ENCODE measurements around the gene IL11RA.
A peak's percentile ranks its signal among the peaks of the same experiment; 100 is the strongest.

IL11RA gene

GRCh38 chr9:34629491-34629808, 22.5 kb upstream of the IL11RA start:
- TF ChIP-seq, protein P1, sequence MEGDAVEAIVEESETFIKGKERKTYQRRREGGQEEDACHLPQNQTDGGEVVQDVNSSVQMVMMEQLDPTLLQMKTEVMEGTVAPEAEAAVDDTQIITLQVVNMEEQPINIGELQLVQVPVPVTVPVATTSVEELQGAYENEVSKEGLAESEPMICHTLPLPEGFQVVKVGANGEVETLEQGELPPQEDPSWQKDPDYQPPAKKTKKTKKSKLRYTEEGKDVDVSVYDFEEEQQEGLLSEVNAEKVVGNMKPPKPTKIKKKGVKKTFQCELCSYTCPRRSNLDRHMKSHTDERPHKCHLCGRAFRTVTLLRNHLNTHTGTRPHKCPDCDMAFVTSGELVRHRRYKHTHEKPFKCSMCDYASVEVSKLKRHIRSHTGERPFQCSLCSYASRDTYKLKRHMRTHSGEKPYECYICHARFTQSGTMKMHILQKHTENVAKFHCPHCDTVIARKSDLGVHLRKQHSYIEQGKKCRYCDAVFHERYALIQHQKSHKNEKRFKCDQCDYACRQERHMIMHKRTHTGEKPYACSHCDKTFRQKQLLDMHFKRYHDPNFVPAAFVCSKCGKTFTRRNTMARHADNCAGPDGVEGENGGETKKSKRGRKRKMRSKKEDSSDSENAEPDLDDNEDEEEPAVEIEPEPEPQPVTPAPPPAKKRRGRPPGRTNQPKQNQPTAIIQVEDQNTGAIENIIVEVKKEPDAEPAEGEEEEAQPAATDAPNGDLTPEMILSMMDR (IDR thresholded peaks at IDR 0.05; ENCODE audit: poor library complexity, severe bottlenecking), result no peak
- Histone ChIP-seq H3K4me3 (ENCODE audit: severe bottlenecking) (no peak overlapping the region), H3K27me3 (ENCODE audit: insufficient read depth, poor library complexity, severe bottlenecking) (peaks cover 50% of the 10 kb centered on the region), H3K9me3 (ENCODE audit: severe bottlenecking) (no peaks in the 10 kb centered on the region), H3K27ac (ENCODE audit: poor library complexity, severe bottlenecking) (no peak overlapping the region), H3K36me3 (ENCODE audit: low read depth) (peaks cover under 1% of the 10 kb centered on the region; the same call in 1 of the 2 replicates), H3K4me1 (ENCODE audit: insufficient read depth, poor library complexity, severe bottlenecking) (peaks cover 2% of the 10 kb centered on the region)
- no peak for ATAC-seq (ENCODE audit: low read depth)
- DNase-seq (ENCODE audit: low spot score), result no peak

GRCh38 chr9:34630402-34631154, 21.4 kb upstream of the IL11RA start:
- peaks cover 7% of the 10 kb centered on the region; the same call in 1 of the 2 replicates for H3K36me3 ChIP-seq (ENCODE audit: low read depth)
- peaks cover 42% of the 10 kb centered on the region for H3K27me3 ChIP-seq (ENCODE audit: insufficient read depth, poor library complexity, severe bottlenecking)
- ATAC-seq (ENCODE audit: low read depth) (no peak), DNase-seq (ENCODE audit: low spot score) (no peak)
- H3K4me1 ChIP-seq (ENCODE audit: insufficient read depth, poor library complexity, severe bottlenecking), result peaks cover 2% of the 10 kb centered on the region
- H3K4me3 ChIP-seq (ENCODE audit: severe bottlenecking), result no peak overlapping the region
- TF ChIP-seq, protein P1 (IDR thresholded peaks at IDR 0.05; ENCODE audit: poor library complexity, severe bottlenecking), result no peak
- H3K27ac ChIP-seq (ENCODE audit: poor library complexity, severe bottlenecking), result no peak overlapping the region
- H3K9me3 ChIP-seq (ENCODE audit: severe bottlenecking), result no peaks in the 10 kb centered on the region

DNA sequence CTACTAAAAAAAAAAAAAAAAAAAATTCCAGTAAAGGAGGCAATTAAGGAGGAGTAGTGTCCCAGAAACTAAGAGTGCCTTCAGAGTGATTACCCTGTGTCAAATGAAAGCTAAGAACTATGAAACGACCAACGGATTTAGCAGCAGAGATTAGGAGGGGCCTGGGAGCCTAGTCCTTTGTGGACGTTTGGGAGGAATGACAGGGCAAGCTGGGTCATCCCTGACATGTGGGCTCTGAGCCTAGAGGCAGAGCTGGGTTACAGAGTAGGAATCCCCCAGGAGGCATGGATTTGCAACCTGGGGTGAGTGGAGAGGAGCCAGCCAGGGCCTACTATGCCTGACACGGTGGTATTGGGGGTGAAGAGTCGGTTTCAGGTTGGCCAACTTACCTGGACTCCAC, 18.8 kb upstream of the IL11RA start:
- H3K36me3 ChIP-seq (ENCODE audit: low read depth), result peaks cover 10% of the 10 kb centered on the region; the same call in 1 of the 2 replicates
- no peaks in the 10 kb centered on the region for H3K9me3 ChIP-seq (ENCODE audit: severe bottlenecking)
- H3K27ac ChIP-seq (ENCODE audit: poor library complexity, severe bottlenecking), result no peak overlapping the region
- TF ChIP-seq, protein P1 (IDR thresholded peaks at IDR 0.05; ENCODE audit: poor library complexity, severe bottlenecking), result no peak
- peaks cover 2% of the 10 kb centered on the region for H3K4me1 ChIP-seq (ENCODE audit: insufficient read depth, poor library complexity, severe bottlenecking)
- ATAC-seq (ENCODE audit: low read depth) (no peak), DNase-seq (ENCODE audit: low spot score) (no peak)
- H3K27me3 ChIP-seq (ENCODE audit: insufficient read depth, poor library complexity, severe bottlenecking), result peaks cover 20% of the 10 kb centered on the region
- no peak overlapping the region for H3K4me3 ChIP-seq (ENCODE audit: severe bottlenecking)

DNA sequence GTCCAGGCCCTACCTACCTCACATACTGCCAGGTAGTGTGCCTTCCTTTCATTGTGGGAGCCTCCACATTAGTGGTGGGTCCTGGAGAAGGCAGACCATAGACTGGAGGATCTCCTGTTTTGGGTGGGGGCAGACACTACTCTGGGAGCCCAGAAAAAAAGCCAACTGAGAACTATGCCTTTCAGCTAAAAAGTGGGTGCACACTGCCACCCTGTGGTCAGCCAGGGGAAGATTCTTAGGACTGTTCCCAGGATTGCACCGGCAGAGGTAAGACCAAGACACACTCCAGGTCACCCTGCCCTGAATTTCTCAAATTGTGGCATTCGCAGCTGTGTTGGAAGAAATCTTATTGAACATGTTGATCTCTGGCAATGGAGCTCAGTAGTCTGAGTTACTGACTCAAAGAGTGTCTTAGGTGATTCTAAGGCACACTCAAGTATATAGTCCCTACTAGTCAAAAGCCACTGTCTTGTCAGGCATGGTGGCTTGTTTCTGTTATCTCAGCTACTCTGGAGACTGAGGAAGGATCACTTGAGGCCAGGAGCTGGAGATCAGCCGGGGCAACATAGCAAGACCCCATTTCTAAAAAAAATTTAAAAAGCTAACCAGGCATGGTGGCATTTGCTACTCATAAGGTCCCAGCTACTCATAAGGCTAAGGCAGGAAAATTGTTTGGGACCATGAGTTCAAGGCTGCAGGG, 18.0 kb upstream of the IL11RA start:
- H3K9me3 ChIP-seq (ENCODE audit: severe bottlenecking), result no peaks in the 10 kb centered on the region
- DNase-seq (ENCODE audit: low spot score), result no peak
- H3K27me3 ChIP-seq (ENCODE audit: insufficient read depth, poor library complexity, severe bottlenecking), result peaks cover 14% of the 10 kb centered on the region
- peaks cover 10% of the 10 kb centered on the region; the same call in 1 of the 2 replicates for H3K36me3 ChIP-seq (ENCODE audit: low read depth)
- peak; percentile 46 for ATAC-seq (ENCODE audit: low read depth)
- TF ChIP-seq, protein P1 (IDR thresholded peaks at IDR 0.05; ENCODE audit: poor library complexity, severe bottlenecking), result peak; percentile 91
- no peak overlapping the region for H3K4me3 ChIP-seq (ENCODE audit: severe bottlenecking)
- H3K27ac ChIP-seq (ENCODE audit: poor library complexity, severe bottlenecking), result no peak overlapping the region
- H3K4me1 ChIP-seq (ENCODE audit: insufficient read depth, poor library complexity, severe bottlenecking), result no peaks in the 10 kb centered on the region

All from RWPE2 (cell line).